ENCODE results near the gene CADM2.

- no peak for TF ChIP-seq POLR2A (IDR thresholded peaks at IDR 0.05)
- TF ChIP-seq CTCF (IDR thresholded peaks at IDR 0.05) = no peak
These were observed 1070.8 kb downstream of the CADM2 start for GRCh38 chr3:86029590-86029989.
